ENCODE data around the gene FASTKD2. TPM values are rescaled to one million over a fixed set of nuclear protein-coding genes. Genes with fewer than 3 reads are reported as not detected.

The FASTKD2 gene
- total RNA-seq, 2 experiments from 2014 or later = 33.9 to 37.0 TPM

DNA sequence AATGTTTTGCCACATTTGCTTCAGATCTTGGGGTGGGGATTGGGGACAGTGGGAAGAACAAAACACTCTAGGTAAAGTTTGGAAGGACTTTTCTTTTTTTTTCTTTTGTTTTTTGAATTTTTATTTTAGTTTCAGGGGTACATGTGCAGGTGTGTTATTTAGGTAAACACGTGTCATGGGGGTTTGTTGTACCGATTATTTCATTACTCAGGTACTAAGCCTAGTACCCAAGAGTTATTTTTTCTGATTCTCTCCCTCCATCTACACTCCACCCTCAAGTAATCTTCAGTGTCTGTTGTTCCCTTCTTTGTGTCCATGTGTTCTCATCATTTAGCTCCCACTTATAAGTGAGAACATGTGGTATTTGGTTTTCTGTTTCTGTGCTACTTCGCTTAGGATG lies 73.3 kb downstream of the FASTKD2 start:
- ChIA-PET CTCF (no interaction called here), POLR2A (no interaction called here)
- no peaks in the 10 kb centered on the region for H3K4me1 Mint-ChIP-seq
- no peaks in the 10 kb centered on the region for H3K9me3 Mint-ChIP-seq (ENCODE audit: low read depth)
- H3K4me3 Mint-ChIP-seq = no peak overlapping the region
- no peaks in the 10 kb centered on the region for H3K36me3 Mint-ChIP-seq (ENCODE audit: low read depth)
- no peak overlapping the region for H3K27ac Mint-ChIP-seq
- H3K27me3 Mint-ChIP-seq = no peaks in the 10 kb centered on the region
- no peak for ATAC-seq
- DNase-seq = no peak
- intact Hi-C loops (cut with DNase I, micrococcal nuclease) = no loop called here

DNA sequence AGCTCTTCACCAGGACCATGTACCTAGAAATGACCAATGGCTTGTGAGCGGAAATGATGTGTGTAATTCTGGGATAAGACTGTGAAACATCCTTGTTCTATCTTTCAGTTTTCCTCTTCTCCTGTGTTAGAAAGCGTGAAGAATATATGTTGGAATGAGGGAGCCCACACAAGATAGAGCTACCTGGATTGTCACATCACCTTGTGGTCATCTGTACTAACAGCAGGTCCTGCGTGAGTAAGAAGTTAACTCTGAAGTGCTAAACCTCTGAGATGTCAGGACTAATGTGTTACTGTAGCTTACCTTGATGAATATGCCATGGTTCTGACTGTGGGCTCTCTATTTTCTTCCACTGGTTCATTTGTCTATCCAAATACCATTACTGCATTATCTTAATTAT lies 75.6 kb downstream of the FASTKD2 start:
- Mint-ChIP-seq H3K36me3 (ENCODE audit: low read depth) (no peaks in the 10 kb centered on the region), H3K9me3 (ENCODE audit: low read depth) (no peaks in the 10 kb centered on the region), H3K27me3 (no peaks in the 10 kb centered on the region), H3K27ac (no peak overlapping the region), H3K4me1 (no peaks in the 10 kb centered on the region), H3K4me3 (no peak overlapping the region)
- ATAC-seq = no peak
- DNase-seq = no peak
- CTCF ChIA-PET = interaction anchor here (1.5 kb wide), 1 partner anchor 8 kb away, joined by 3 read pairs; no protein-coding TSS in a partner anchor
- POLR2A ChIA-PET = no interaction called here
- intact Hi-C loops (cut with DNase I, micrococcal nuclease) = no loop called here

Small RNA genes within 50 kb of the gene (microRNA-seq; reads per million reads assigned to microRNA genes)
- gene MIR3130-1 (ENCODE audit: borderline replicate concordance) (not detected), gene MIR3130-2 (ENCODE audit: borderline replicate concordance) (not detected)

Other genes starting within 250 kb of the FASTKD2 start
- not detected for gene FAM237A, start 123.1 kb upstream of the FASTKD2 start, total RNA-seq
- gene DYTN, start 47.2 kb upstream of the FASTKD2 start, total RNA-seq = not detected
- gene MDH1B, start 278 bp upstream of the FASTKD2 start, total RNA-seq = 1 to 10 TPM in 1 of 2 experiments, under 1 TPM in 1; 0.83 to 1.3 TPM
- gene CPO, start 173.9 kb downstream of the FASTKD2 start, total RNA-seq = not detected